GM18951 (cell line): ENCODE results near the gene BCKDHA.
"Not testable (repeated sequence)": the region's sequence is repeated elsewhere in the genome, so short reads cannot be mapped to it uniquely, and the experiment has no call there.

Experiments used
- POLR2A ChIP-seq: IDR thresholded peaks from 4 replicates; pipeline ENCODE4 v1.6.1; 2011; ENCODE audit warnings: mild to moderate bottlenecking; ENCODE audit not compliant: insufficient read length, insufficient read depth; ENCODE audit errors: extremely low read depth
- in situ Hi-C: fragments of 300-500 bp; cut with MboI; formaldehyde crosslinking; loops from one replicate; pipeline ENCODE4 v1.12.0; 2022; ENCODE audit warnings: low sequenced_read_pairs, mixed read lengths, inconsistent platforms; ENCODE audit not compliant: unreplicated experiment

BCKDHA gene

DNA sequence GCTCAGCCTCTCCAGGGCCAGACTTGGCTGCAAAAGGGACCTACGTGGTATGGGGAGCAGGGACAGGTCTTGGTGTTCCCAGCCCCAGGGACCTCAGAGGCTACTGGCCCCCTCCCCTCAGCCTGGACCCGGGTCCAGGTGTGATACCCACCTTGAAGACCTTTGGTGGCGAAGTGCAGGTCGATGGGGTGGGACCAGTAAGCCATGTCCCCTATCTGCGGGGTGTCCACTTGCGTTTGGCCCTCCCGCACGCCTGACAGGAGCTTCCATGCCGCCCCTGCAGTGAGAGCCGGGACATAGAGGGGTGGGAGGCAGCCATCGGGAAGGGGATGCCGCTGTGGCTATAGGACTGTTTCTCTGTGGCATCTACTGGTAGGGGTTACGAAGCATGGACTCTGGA, 39.9 kb upstream of the BCKDHA start:
- no peak for TF ChIP-seq POLR2A
- in situ Hi-C loops: no loop called here

DNA sequence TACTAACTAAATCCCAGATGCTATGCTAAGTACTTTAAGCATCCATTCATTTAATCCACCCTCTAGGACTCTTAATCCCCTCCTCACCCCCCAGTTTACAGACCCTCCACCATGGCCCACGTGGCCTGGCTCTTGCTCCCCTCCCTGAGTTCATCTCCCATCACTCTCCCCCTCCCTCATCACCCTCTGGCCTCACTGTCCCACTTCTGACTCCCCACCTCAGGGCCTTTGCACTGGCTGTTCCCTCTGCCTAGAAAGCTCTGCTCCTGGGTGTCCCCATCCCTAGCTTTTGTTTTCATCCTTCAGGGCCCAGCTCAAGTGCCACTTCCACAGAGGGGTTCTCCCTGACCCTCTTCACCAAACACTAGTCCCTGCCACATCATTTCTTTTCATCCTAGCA, 37.9 kb upstream of the BCKDHA start:
- no peak for TF ChIP-seq POLR2A
- in situ Hi-C loops: no loop called here

DNA sequence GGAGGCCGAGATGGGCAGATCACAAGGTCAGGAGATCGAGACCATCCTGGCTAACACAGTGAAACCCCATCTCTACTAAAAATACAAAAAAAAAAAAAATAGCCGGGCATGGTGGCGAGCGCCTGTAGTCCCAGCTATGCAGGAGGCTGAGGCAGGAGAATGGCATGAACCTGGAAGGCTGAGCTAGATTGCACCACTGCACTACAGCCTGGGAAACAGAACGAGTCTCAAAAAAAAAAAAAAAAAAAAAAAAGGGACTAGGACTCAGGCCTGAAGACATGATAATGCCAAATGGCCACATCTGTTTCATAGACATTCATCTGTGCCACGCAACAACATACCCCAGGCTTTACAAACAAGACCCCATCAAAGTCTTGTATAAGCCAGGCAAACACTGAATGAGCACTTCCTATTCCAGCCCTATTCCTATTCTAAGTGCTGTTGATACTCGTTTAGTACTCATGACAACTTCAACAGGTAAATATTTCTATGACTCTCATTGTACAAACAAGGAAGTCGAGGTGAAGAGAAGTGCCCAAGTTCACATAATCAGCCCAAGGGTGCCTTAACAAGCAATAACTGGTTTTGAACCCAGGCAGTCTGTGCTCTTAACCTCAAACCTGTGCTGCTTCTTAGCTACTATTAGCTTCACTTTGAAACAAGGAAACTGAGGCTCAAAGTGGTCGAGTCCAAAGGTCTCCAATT, 35.3 kb upstream of the BCKDHA start:
- TF ChIP-seq POLR2A: no peak
- in situ Hi-C loops: no loop called here

- in situ Hi-C loops: no loop called here
- TF ChIP-seq POLR2A: no peak
These were observed 34.3 kb upstream of the BCKDHA start for GRCh38 chr19:41363371-41363752.

DNA sequence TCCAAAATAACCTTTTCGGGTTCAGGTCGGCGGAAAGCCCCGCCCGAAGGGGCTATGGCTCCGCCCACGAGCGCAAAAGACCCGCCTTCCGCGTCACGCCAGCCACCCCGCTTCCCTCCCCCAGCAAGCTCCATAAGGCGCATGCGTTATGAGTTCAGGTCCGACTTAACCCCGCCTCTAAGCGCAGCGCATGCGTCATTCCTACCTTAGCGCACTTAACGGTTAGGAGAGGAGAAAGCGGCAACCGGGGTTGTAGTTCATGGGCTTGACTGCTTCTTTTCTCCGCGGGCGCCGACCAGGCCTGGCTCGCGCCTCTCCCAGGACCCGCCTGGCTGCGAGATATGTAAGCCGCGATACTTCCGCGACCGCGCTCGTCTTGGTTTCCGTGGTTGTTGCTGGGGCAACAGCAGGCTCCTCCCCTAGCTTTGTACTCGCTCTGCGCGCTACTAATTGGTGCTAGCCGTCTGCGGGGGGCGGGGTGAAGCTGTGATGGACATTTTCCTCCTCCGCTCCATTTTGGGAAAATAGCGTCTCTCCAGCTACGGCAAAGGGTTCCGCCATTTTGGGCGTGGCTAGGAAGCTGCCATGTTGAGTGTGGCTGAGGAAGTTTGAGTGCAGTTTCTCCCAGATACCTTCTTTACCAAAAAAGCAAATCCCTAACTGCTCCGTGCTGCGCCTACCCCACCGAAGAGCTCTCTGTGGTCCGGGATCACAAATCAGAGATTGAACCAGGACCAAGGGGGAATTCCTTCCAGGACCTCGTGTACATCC, 33.7 kb upstream of the BCKDHA start, which contains the start of gene B9D2:
B9D2 (minus strand) TSS at position 397 of the 771 bp plus-strand sequence. CDS start 630 bp downstream, outside the sequence.
- in situ Hi-C loops: no loop called here

GRCh38 chr19:41364524-41365391, 32.9 kb upstream of the BCKDHA start:
- TF ChIP-seq POLR2A: no peak
- in situ Hi-C loops: no loop called here

More for the DNA sequence above, 33.7 kb upstream of the BCKDHA start, which contains the start of gene B9D2:
- TF ChIP-seq POLR2A: peak; percentile 84

- no peak for TF ChIP-seq POLR2A
- in situ Hi-C loops: no loop called here
These were observed 31.5 kb upstream of the BCKDHA start for GRCh38 chr19:41366089-41366488.

GRCh38 chr19:41367848-41368301, 29.7 kb upstream of the BCKDHA start:
- peak; percentile 28 for TF ChIP-seq POLR2A
- in situ Hi-C loops: no loop called here

DNA sequence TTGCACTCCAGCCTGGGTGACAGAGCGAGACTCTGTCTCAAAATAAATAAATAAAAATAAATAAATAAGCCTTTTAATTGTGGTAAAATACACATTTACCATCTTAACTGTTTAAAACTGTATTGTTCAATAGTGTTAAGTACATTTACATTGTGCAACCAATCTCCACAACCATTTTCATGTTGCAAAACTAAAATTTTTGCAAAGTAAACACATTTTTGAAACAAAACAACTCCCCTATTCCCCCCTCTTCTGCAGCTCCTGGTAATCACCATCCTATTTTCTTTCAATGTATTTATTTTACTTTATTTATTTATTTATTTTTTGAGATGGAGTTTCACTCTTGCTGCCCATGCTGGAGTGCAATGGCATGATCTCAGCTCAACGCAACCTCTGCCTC, 27.8 kb upstream of the BCKDHA start:
- TF ChIP-seq POLR2A: no peak
- in situ Hi-C loops: no loop called here

DNA sequence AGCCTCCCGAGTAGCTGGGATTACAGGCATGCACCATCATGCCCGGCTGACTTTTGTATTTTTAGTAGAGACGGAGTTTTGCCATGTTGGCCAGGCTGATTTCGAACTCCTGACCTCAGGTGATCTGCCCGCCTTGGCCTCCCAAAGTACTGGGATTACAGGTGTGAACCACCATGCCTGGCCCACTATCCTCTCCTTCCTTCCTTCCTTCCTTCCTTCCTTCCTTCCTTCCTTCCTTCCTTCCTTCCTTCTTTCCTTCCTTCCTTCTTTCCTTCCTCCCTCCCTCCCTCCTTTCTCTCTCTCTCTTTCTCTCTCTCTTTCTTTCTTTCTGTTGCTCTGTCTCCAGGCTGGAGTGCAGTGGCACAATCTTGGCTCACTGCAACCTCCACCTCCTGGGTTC, 26.5 kb upstream of the BCKDHA start:
- in situ Hi-C loops: not testable (repeated sequence)

DNA sequence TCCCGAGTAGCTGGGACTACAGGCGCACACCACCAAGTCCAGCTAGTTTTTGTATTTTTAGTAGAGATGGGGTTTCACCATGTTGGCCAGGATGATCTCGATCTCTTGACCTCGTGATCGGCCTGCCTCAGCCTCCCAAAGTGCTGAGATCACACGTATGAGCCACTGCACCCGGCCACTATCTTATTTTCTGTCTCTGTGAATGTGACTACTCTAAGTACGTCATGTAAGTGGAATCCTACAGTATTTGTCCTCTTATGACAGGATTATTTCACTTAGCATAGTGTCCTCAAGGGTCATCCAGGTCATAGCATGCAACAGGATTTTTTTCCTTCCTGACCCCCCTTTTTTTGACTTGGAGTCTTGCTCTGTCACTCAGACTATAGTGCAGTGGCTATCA, 26.1 kb upstream of the BCKDHA start:
- TF ChIP-seq POLR2A: no peak
- in situ Hi-C loops: no loop called here

- no peak for TF ChIP-seq POLR2A
These were observed 25.1 kb upstream of the BCKDHA start for GRCh38 chr19:41372501-41372900.

DNA sequence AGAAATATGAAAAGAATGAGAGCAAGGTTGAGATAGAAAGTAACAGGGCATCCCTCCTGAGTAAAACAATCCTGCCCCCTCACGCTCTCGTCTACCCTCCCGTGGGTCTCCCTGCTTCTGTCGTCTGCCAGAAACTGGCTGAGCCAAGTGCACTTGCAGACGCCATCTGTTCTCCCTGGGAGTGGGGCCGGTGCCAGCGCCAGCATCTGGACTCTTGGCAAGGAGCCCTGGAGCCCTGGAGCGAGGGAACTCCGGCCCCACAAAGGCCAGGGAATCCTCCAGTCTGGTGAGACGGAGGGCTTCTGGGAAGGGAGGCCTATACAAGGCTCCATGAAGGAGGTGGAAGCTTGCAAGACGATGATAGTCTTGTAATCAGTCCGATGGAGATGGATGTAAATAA, 23.6 kb upstream of the BCKDHA start:
- no peak for TF ChIP-seq POLR2A
- in situ Hi-C loops: no loop called here

More at GRCh38 chr19:41372501-41372900, 25.1 kb upstream of the BCKDHA start:
- in situ Hi-C loops: no loop called here

- no peak for TF ChIP-seq POLR2A
- in situ Hi-C loops: no loop called here
These were observed 21.2 kb upstream of the BCKDHA start, which contains the start of gene TMEM91 for GRCh38 chr19:41376241-41376997. Gene TMEM91, plus strand, starts transcription at chr19:41376533. Its CDS starts 1,777 bp downstream, at chr19:41378310.
